Lower leg skin (tissue), 3 donors: Measurements from ENCODE around the gene VPS8.

Experiments used
- POLR2A ChIP-seq, 2 donors: fragments of 450-650 bp; IDR thresholded peaks; one replicate each; pipeline ENCODE4 v1.6.1; 2016 to 2017; ENCODE audit warnings: antibody characterized with exemption in 2 of 2, mild to moderate bottlenecking in 1 of 2, moderate library complexity in 1 of 2
- TF ChIP-seq, protein P1 (sequence below), 3 donors: fragments of 450-650 bp; IDR thresholded peaks; one replicate each; pipeline ENCODE4 v1.5.1; 2016; ENCODE audit warnings: antibody characterized with exemption in 3 of 3, mild to moderate bottlenecking in 3 of 3, moderate library complexity in 2 of 3

DNA sequence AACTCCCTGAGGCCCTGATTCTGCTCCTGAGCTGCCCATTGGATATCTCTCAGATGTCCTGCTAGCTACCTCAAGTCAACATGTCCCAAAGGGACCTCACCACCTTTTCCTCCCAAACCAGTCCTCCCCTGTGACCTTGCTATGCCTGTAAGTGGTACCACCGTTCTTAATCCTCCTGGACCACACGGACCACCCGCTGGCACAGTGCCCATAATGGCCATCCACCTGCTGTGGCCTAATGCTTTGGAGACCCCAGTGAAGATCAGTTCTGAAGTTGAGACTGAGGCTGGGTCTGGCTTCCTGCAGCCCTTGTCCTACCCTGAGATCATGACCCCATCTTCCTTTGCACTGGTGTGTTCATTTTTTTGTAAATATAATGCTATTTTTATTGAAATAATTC is 15.0 kb upstream of the VPS8 start:
- TF ChIP-seq, protein P1, sequence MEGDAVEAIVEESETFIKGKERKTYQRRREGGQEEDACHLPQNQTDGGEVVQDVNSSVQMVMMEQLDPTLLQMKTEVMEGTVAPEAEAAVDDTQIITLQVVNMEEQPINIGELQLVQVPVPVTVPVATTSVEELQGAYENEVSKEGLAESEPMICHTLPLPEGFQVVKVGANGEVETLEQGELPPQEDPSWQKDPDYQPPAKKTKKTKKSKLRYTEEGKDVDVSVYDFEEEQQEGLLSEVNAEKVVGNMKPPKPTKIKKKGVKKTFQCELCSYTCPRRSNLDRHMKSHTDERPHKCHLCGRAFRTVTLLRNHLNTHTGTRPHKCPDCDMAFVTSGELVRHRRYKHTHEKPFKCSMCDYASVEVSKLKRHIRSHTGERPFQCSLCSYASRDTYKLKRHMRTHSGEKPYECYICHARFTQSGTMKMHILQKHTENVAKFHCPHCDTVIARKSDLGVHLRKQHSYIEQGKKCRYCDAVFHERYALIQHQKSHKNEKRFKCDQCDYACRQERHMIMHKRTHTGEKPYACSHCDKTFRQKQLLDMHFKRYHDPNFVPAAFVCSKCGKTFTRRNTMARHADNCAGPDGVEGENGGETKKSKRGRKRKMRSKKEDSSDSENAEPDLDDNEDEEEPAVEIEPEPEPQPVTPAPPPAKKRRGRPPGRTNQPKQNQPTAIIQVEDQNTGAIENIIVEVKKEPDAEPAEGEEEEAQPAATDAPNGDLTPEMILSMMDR (IDR thresholded peaks at IDR 0.05) = no peak
- no peak for TF ChIP-seq POLR2A (IDR thresholded peaks at IDR 0.05)
